Ascending aorta (tissue), 2 donors: ENCODE results near the gene AGO3. TPM values are rescaled to one million over a fixed set of nuclear protein-coding genes. Genes with fewer than 3 reads are reported as not detected.

ENCODE experiments used
- DNase-seq, 2 donors: peaks; one replicate each; pipeline ENCODE4 v3.0.0-alpha.2; 2019; ENCODE audit warnings: low spot score in 2 of 2
- H3K27ac ChIP-seq, 2 donors: fragments of 200-600 bp; sonication (generic); one replicate each; pipeline ENCODE4 v1.5.1; 2016 to 2017; ENCODE audit warnings: mild to moderate bottlenecking in 1 of 2
- H3K27me3 ChIP-seq: fragments of 200-600 bp; sonication (generic); one replicate; pipeline ENCODE4 v1.5.1; 2017
- H3K36me3 ChIP-seq, 2 donors: fragments of 200-600 bp; sonication (generic); one replicate each; pipeline ENCODE4 v1.5.1; 2016
- H3K4me1 ChIP-seq, 2 donors: fragments of 200-600 bp; sonication (generic); one replicate each; pipeline ENCODE4 v1.5.1; 2016 to 2017; ENCODE audit warnings: mild to moderate bottlenecking in 1 of 2
- H3K4me3 ChIP-seq, 2 donors: fragments of 200-600 bp; sonication (generic); one replicate each; pipeline ENCODE4 v1.5.1; 2016 to 2017; ENCODE audit warnings: mild to moderate bottlenecking in 1 of 2
- H3K9me3 ChIP-seq, 2 donors: fragments of 200-600 bp; sonication (generic); one replicate each; pipeline ENCODE4 v1.5.1; 2016
- intact Hi-C: fragments of 100-400 bp; cut with DNase I; formaldehyde crosslinking; loops from one replicate; pipeline ENCODE4 v1.15.1; 2023
- total RNA-seq: library from RNA; depleted of rRNA; stranded (reverse); fragments of >200 nt; gene quantifications from one replicate; pipeline ENCODE4 v1.1.0, GENCODE V29; 2016
- TF ChIP-seq, protein P1 (sequence below), 3 experiments: fragments of 200-600 bp in 2 of 3; fragments of 450-650 bp in 1 of 3; sonication (generic) in 2 of 3; IDR thresholded peaks; one replicate each; pipeline ENCODE4 v1.5.1; 2016 to 2019; ENCODE audit warnings: antibody characterized with exemption in 3 of 3, mild to moderate bottlenecking in 1 of 3, moderate library complexity in 1 of 3

Gene AGO3
- total RNA-seq, 1 donor from 2014 or later, result 19.7 TPM

DNA sequence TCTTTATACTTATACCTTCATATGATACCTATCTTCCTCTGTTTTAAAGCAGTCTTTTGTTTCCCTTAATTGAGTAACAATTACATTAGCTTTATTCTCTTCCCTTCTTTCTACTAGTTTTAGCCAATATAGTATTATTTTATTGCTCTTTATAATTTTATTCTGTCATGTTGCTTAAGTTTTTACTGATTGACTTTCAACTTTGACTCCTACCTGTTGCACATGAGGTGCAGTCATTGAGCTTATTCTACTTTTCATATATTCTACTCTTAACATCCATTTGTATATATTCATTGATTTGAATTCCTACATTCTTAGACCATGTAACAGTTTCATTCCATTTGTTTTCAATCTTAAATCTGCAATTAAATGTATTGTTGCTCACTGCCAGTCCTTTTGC is 49.2 kb downstream of the AGO3 start:
- no peaks in the 10 kb centered on the region for H3K9me3 ChIP-seq
- TF ChIP-seq, protein P1, sequence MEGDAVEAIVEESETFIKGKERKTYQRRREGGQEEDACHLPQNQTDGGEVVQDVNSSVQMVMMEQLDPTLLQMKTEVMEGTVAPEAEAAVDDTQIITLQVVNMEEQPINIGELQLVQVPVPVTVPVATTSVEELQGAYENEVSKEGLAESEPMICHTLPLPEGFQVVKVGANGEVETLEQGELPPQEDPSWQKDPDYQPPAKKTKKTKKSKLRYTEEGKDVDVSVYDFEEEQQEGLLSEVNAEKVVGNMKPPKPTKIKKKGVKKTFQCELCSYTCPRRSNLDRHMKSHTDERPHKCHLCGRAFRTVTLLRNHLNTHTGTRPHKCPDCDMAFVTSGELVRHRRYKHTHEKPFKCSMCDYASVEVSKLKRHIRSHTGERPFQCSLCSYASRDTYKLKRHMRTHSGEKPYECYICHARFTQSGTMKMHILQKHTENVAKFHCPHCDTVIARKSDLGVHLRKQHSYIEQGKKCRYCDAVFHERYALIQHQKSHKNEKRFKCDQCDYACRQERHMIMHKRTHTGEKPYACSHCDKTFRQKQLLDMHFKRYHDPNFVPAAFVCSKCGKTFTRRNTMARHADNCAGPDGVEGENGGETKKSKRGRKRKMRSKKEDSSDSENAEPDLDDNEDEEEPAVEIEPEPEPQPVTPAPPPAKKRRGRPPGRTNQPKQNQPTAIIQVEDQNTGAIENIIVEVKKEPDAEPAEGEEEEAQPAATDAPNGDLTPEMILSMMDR (IDR thresholded peaks at IDR 0.05), result no peak
- DNase-seq, result no peak
- H3K4me3 ChIP-seq, result no peak overlapping the region
- no peak overlapping the region for H3K27ac ChIP-seq
- peaks cover 7 to 24% of the 10 kb centered on the region in 2 donors for H3K36me3 ChIP-seq
- H3K27me3 ChIP-seq, result no peaks in the 10 kb centered on the region
- no peaks in the 10 kb centered on the region for H3K4me1 ChIP-seq
- intact Hi-C loops, result no loop called here

DNA sequence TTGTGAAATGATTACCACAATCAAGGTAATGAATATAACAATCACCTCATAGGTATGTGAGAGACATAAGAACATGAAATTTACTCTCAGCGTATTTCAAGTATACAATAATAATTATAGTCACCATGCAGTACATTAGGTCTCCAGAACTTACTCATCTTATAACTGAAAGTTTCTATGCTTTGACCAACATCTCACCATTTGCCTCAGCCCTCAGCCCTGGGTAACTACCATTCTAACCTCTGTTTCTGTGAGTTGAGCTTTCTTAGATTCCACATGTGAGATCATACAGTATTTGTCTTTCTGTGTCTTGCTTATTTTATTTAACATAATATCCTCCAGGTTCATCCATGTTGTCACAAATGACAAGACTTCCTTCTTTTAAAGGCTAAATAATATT is 57.3 kb downstream of the AGO3 start:
- no peaks in the 10 kb centered on the region for H3K27me3 ChIP-seq
- H3K9me3 ChIP-seq, result no peaks in the 10 kb centered on the region
- H3K36me3 ChIP-seq, result peaks cover 17 to 27% of the 10 kb centered on the region in 2 donors
- DNase-seq, result no peak
- H3K4me1 ChIP-seq, result no peaks in the 10 kb centered on the region
- intact Hi-C loops, result no loop called here
- H3K27ac ChIP-seq, result no peak overlapping the region
- H3K4me3 ChIP-seq, result no peak overlapping the region
- TF ChIP-seq, protein P1 (IDR thresholded peaks at IDR 0.05), result no peak

DNA sequence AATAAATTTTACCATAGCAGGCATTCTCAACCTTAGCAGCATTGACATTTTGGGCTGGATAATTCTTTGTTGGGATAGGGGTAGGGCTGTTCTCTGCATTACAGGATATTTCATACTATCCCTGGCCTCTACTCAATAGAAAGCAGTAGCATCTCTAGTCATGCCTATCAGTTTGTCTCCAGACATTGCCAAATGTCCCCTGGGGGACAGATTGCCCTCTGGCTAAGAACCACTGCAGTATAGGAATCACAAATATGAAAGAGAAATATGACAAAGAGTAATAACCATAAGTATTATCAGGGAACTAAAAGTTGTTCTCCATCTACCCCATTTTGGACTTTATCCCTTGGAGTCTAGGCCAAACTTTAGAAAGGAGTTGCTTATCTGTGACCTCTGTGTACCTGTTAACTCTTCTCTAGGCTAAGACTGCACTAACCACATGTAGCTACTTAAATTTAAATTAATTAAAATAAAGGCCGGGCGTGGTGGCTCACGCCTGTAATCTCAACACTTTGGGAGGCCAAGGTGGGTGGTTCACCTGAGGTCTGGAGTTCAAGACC is 76.1 kb downstream of the AGO3 start:
- H3K36me3 ChIP-seq, result peaks cover 11 to 14% of the 10 kb centered on the region in 2 donors

DNA sequence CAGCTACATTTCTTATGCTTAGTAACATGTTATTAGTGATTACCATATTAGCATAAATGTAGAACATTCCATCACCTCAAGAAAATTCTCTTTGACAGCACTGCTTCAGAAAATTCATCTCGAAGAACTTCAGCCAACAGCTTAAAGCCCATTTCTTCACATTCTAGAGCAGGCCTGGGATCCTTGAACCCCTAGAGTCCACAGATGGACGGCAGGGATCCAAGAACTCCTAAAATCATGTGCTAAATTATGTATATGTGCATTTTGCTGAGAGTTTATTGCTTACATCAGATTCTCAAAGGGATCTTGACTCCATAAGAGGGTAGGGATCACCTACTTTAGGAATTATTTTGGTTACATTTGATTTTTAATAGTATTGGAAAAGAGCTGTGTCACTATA is 76.8 kb downstream of the AGO3 start:
- DNase-seq, result no peak
- Histone ChIP-seq H3K9me3 (no peaks in the 10 kb centered on the region), H3K27me3 (no peaks in the 10 kb centered on the region), H3K4me1 (peaks cover 0 to 6% of the 10 kb centered on the region in 2 donors), H3K27ac (peak overlapping the region in 1 of 2 donors; percentile 47), H3K4me3 (no peak overlapping the region), H3K36me3 (peaks cover 12 to 13% of the 10 kb centered on the region in 2 donors)
- intact Hi-C loops, result no loop called here
- TF ChIP-seq, protein P1 (IDR thresholded peaks at IDR 0.05), result no peak

More for the DNA sequence above, 76.1 kb downstream of the AGO3 start:
- intact Hi-C loops, result no loop called here
- no peak for DNase-seq
- H3K9me3 ChIP-seq, result no peaks in the 10 kb centered on the region
- H3K4me3 ChIP-seq, result no peak overlapping the region
- no peaks in the 10 kb centered on the region for H3K27me3 ChIP-seq
- peaks cover 0 to 6% of the 10 kb centered on the region in 2 donors for H3K4me1 ChIP-seq
- H3K27ac ChIP-seq, result no peak overlapping the region
- TF ChIP-seq, protein P1 (IDR thresholded peaks at IDR 0.05), result no peak

DNA sequence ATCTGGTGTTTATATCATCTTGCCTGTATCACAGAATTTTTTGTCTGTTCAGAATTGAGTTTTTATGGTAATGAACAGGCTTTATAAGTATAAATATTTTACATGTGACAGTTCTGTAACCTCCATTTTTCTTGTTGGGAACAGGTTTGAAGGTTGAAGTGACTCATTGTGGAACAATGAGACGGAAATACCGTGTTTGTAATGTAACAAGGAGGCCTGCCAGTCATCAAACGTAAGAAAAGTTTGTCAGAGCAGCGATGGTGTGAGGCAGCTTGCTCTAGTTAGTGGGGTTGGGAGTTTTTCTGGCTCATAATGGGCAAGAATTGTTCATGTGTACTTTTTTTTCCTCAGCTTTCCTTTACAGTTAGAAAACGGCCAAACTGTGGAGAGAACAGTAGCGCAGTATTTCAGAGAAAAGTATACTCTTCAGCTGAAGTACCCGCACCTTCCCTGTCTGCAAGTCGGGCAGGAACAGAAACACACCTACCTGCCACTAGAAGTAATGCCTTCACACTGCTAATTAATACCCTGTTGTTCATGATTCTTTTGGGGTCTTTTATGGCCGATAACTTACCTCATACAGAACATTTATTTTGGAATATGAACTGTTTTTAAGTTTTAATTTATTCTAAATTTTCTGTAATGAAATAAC is 77.8 kb downstream of the AGO3 start:
- Histone ChIP-seq H3K27ac (peak overlapping the region; percentile 32 to 59), H3K36me3 (peaks cover 16 to 22% of the 10 kb centered on the region in 2 donors), H3K27me3 (no peaks in the 10 kb centered on the region), H3K4me1 (peaks cover 0 to 6% of the 10 kb centered on the region in 2 donors), H3K9me3 (no peaks in the 10 kb centered on the region), H3K4me3 (no peak overlapping the region)
- intact Hi-C loops, result no loop called here
- DNase-seq, result no peak
- TF ChIP-seq, protein P1 (IDR thresholded peaks at IDR 0.05), result no peak
